HG03159 (cell line): ENCODE measurements around the gene LILRB3.

Experiments used
- ATAC-seq: cut with Tn5 transposase; IDR thresholded peaks from one replicate; pipeline ENCODE4 v1.9.1; 2021; ENCODE audit warnings: mild to moderate bottlenecking, moderate library complexity; ENCODE audit not compliant: unreplicated experiment

LILRB3 gene

DNA sequence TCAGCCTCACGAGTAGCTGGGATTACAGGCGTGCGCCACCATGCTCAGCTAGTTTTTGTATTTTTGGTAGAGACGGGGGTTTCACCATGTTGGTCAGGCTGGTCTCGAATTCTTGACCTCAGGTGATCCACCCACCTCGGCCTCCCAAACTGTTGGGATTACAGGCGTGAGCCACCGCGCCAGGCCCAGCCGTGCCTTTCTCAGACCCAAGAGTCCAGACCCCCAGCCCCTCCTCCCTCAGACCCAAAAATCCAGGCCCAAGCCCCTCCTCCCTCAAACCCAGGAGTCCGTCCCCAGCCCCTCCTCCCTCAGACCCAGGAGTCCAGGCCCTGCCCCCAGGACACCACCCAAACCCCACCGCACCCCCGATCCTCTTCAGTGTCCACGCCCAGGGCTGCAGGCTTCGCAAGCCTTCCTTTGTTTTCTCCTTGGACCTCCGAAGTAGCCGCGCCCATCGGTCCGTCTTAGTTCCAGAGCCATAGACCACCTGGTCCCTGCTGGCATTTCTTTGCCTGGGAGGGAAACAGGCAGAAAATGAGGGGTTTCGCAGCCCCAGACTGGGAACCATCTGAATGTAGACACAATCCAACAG lies 53.6 kb downstream of the LILRB3 start:
- ATAC-seq = no peak

DNA sequence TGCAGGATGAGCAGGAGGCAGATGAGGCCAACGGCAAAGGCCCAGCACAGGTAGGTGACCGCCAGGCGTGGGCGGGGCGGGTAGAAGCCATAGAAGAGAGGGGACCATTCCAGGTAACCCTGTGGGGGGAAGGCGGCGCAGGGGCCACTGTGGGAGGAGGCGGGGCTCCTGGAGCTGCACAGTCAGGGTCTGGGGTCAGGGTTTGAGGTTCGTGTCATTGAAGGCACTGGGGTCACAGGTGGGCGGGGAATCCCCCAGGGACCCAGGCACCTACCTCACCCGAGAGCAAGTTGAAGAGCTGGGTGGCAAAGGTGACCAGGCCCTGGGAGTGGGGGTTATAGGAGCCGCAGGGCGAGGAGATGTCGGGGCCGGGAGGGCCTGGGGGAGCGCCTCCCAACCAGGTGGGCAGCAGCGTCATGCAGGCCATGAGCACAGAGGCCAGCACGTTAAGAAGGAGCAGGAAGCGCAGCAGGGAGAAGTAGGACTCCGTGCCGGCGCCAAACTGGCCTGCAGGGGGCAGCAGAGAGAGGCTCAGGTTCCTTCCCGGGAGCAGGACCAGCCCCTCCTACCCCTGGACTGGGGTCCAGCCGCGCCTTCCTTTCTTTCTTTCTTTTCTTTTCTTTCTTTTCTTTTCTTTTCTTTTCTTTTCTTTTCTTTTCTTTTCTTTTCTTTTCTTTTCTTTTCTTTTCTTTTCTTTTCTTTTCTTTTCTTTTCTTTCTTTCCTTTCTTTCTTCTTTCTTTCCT lies 54.5 kb downstream of the LILRB3 start:
- ATAC-seq = no peak
